Panc1 (cell line): ENCODE measurements around the gene ARHGEF37.
"Not testable (repeated sequence)": the region's sequence is repeated elsewhere in the genome, so short reads cannot be mapped to it uniquely, and the experiment has no call there.

ENCODE experiments used
- CTCF ChIP-seq: fragments of 450-650 bp; IDR thresholded peaks from 2 replicates; pipeline ENCODE4 v1.5.1; 2017; ENCODE audit warnings: mild to moderate bottlenecking
- POLR2AphosphoS5 ChIP-seq: IDR thresholded peaks from 2 replicates; pipeline ENCODE4 v1.6.1; 2012; ENCODE audit warnings: mild to moderate bottlenecking, low read depth, low read length, moderate library complexity

- not testable (repeated sequence) for TF ChIP-seq POLR2AphosphoS5, CTCF
Observed at GRCh38 chr5:149669273-149669672, 88.0 kb downstream of the ARHGEF37 start.
